ENCODE measurements around the gene MRPS31.
A peak's percentile ranks its signal among the peaks of the same experiment; 100 is the strongest.
"Not testable (repeated sequence)": the region's sequence is repeated elsewhere in the genome, so short reads cannot be mapped to it uniquely, and the experiment has no call there.

MRPS31 gene

GRCh38 chr13:40764587-40765403, 6.2 kb downstream of the MRPS31 start:
- no peak for DNase-seq (ENCODE audit: insufficient read length, low spot score)

DNA sequence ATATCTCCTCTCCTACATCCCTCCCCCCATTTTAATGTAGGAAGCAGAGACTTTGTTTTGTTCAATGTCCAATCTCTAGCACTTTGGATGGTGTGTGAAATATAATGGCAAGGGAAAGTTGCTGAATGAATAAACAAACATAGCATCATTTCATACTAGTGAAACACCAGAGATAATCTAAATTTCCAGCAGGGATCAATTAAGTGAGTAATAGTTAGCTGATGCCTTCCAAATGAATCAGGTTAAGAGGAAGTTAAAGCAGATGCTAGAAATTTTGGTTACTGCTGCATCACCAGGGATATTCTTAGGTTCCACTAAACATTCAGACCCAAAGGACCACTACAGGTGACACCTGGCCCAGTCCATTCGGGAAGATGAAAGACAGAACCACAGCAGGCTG, 8.1 kb downstream of the MRPS31 start:
- no peak for DNase-seq (ENCODE audit: insufficient read length, low spot score)
- no peak for FAIRE-seq

More at GRCh38 chr13:40764587-40765403, 6.2 kb downstream of the MRPS31 start:
- peak; percentile 33 for FAIRE-seq

DNA sequence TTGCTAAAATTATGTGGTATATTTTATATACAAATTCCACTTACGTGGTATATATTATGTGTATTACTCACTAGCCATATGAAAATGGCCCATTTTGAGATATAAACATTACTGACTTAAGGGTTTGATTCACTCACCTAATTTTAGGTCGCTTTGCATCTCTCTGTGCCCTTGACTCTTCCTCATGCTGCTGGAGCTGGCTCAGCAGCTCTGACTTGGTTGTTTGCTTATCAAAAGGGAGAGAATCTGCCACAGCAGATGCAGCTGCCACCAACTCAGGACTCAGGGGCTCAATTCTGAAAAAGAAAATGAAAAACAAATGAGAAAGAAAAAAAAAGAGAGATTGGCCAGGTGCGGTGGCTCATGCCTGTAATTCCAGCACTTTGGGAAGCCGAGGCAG, 12.2 kb downstream of the MRPS31 start:
- FAIRE-seq (peak; percentile 77), DNase-seq (ENCODE audit: insufficient read length, low spot score) (no peak)

DNA sequence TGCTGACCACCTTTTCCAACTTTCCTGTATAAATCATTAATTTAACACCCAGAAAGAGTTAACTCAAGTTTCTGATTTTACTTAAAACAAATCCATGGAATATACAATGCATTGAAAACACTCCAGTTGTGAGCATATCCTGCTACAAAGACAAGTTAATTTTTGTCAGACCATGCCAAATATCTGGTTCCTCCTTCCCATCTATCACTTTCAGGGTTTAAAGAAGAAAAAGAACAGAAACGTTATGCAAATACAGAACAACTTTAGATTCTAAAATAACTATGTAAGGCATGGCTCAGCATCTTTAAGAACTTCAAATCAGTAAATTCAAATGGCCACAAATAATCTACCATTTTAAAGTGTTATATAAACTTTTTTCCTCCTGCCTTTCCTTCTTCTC, 14.9 kb downstream of the MRPS31 start:
- FAIRE-seq = peak; percentile 95
- no peak for DNase-seq (ENCODE audit: insufficient read length, low spot score)

DNA sequence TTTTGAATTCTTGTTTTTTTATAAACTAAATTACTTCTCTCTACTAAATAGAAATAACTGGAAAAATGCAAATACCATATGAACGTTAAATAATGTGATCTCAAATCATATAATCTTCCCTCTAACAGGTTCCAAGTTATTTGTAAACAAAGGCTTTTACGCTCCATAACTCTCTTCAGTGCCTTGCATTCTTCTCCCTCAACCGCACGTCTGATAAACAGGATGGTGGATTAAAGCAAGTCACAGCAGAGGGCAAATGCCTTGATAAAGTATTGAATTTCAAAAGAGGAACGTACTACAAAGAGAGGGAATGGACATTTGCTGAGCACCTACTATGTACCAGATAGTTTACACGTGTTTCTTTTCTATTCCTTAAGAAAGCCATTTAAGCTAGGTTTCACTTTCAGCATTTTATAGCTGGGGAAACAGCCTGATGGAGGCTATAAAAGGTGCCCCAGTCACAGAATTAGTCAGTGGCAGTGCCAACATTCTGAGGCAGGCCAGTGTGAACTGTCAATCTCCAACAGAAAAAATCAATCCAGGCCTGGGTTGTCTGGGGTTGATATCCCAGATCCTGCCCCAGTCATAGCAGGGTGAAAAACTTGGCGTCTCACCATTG, 15.8 kb downstream of the MRPS31 start:
- DNase-seq (ENCODE audit: insufficient read length, low spot score) (no peak), FAIRE-seq (no peak)

DNA sequence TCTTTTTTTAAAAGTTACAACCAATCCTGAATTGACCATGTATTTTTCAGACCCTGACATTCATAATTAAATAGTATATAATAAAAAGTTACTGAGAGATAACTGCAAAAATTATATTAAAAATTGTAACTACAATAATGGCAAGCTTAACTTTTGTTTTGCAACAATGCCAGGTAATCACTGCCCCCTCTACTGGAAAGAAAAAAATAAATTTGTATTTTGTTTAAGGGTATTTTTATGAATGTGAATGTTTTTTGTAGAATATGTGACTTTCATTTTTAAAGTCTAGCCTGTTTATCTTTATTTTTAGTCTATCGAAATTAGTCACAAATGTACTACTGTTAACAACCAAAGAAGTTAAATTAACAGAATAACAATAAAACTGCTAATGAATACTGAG, 21.7 kb downstream of the MRPS31 start:
- FAIRE-seq = peak; percentile 4
- no peak for DNase-seq (ENCODE audit: insufficient read length, low spot score)

- DNase-seq (ENCODE audit: insufficient read length, low spot score); FAIRE-seq: not testable (repeated sequence)
Observed at GRCh38 chr13:40735232-40735548, 35.8 kb downstream of the MRPS31 start.

DNA sequence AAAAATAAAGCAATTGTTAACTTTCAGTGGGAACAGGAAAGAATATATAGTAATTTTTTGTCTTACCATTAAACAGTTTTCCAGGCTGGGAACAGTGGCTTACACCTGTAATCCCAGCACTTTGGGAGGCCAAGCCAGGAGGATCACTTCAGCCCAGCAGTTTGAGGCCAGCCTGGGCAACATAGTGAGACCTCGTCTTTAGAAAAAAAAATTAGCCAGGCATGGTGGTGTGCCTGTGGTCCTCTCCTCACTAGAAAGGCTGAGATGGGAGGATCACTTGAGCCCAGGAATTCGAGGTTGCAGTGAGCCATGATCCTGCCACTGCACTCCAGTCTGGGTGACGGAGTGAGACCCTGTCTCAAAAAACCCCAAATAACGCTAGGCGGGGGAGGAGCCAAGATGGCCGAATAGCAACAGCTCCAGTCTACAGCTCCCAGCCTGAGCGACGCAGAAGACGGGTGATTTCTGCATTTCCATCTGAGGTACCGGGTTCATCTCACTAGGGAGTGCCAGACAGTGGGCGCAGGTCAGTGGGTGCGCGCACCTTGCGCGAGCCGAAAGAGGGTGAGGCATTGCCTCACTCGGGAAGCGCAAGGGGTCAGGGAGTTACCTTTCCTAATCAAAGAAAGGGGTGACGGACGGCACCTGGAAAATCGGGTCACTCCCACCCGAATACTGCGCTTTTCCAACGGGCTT, 36.3 kb downstream of the MRPS31 start:
- not testable (repeated sequence) for DNase-seq (ENCODE audit: insufficient read length, low spot score); FAIRE-seq

DNA sequence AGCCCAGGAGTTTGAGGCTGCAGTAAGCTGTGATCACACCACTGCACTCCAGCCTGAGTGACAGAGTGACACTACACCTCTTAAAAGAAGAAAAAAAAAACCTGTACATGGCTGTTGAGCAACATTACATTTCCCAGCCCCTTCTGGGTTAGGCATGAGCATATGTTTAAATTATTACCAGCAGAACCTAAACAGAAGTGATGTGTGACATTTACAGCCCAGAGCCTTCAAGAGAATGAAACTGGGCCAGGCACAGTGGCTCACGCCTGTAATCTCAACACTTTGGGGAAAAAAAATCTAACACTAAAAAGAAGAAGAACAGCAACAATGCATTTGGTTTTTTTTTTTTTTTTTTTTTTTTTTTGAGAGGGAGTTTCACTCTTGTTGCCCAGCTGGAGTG, 38.3 kb downstream of the MRPS31 start:
- FAIRE-seq (no peak), DNase-seq (ENCODE audit: insufficient read length, low spot score) (no peak)

- no peak for FAIRE-seq
- DNase-seq (ENCODE audit: insufficient read length, low spot score) = no peak
Observed at GRCh38 chr13:40728595-40728994, 42.4 kb downstream of the MRPS31 start.

- not testable (repeated sequence) for FAIRE-seq
Observed at GRCh38 chr13:40714433-40714832, 56.6 kb downstream of the MRPS31 start.

GRCh38 chr13:40706439-40706838, 64.6 kb downstream of the MRPS31 start:
- no peak for DNase-seq (ENCODE audit: insufficient read length, low spot score)
- FAIRE-seq = no peak

More at GRCh38 chr13:40714433-40714832, 56.6 kb downstream of the MRPS31 start:
- DNase-seq (ENCODE audit: insufficient read length, low spot score) = not testable (repeated sequence)

GRCh38 chr13:40697711-40698110, 73.3 kb downstream of the MRPS31 start:
- DNase-seq (ENCODE audit: insufficient read length, low spot score) (no peak), FAIRE-seq (peak; percentile 85)

DNA sequence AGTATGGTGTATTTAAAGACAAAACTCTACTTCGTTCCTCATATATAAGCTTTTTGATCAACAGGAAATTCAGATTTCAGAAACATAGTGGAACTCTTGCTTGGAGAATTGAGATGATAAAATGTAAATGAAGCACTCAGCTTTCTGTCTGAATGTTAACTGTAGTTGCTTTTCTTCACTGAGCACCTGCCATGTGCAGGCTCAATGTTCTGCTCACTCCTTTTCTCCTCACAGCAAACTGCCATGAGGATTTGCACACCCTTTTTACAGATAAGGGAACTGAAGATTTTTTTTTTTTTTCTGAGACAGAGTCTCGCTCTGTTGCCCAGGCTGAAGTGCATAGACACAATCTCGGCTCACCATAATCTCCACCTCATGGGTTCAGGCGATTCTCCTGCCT, 76.6 kb downstream of the MRPS31 start:
- no peak for FAIRE-seq
- DNase-seq (ENCODE audit: insufficient read length, low spot score) = no peak

DNA sequence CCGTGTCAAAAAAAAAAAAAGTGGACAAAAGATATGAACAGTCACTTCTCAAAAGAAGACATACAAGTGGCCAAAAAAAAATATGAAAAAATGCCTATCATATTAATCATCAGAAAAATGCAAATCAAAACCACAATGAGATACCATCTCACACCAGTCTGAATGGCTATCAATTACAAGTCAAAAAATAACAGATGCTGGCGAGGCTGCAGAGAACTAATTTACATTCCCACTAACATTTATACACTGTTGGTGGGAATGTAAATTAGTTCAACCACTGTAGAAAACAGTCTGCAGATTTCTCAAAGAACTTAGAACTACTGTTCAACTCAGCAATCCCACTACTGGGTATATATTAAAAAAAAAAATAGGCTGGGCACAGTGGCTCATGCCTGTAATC, 78.0 kb downstream of the MRPS31 start:
- peak; percentile 14 for FAIRE-seq
- no peak for DNase-seq (ENCODE audit: insufficient read length, low spot score)

- no peak for DNase-seq (ENCODE audit: insufficient read length, low spot score)
- no peak for FAIRE-seq
Observed at GRCh38 chr13:40688781-40689180, 82.2 kb downstream of the MRPS31 start.

DNA sequence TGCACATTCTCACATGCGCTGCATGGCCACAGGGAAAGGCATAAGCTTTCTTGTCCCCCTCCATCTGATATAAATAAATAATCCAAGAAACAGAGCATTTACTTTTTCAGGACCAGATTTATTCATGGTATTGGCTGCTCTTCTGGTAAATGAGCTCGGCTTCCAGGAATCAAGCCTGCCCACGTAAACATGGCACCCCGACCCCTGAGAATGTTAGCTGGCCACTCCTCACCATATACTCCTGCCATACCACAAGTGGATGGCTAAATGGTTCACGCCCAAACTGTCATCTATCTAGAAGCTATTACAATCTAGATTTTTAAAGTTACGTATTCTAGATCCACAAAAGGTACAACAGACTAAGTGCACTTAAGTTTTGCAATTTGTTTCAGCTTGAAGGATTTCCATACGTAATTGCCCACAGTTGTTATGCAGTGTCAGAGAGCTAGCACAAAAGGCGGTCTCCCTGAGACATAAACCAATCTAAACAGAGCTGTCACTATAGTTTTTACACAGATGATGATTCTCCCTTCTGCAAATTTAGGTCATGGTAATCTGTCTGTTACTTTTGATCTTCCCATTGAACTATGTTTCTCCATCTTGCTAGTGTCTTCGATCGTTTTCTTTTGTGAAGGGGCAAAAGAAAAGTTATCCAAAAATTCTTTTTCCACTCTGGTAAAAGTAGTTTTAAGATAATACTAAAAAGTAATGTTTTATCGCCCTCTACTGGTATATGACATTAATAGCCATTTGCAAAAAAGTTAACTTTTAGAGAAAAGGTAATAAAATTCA, 88.3 kb downstream of the MRPS31 start:
- FAIRE-seq = peak; percentile 84
- DNase-seq (ENCODE audit: insufficient read length, low spot score) = no peak

GRCh38 chr13:40681341-40682146, 89.4 kb downstream of the MRPS31 start:
- no peak for FAIRE-seq

DNA sequence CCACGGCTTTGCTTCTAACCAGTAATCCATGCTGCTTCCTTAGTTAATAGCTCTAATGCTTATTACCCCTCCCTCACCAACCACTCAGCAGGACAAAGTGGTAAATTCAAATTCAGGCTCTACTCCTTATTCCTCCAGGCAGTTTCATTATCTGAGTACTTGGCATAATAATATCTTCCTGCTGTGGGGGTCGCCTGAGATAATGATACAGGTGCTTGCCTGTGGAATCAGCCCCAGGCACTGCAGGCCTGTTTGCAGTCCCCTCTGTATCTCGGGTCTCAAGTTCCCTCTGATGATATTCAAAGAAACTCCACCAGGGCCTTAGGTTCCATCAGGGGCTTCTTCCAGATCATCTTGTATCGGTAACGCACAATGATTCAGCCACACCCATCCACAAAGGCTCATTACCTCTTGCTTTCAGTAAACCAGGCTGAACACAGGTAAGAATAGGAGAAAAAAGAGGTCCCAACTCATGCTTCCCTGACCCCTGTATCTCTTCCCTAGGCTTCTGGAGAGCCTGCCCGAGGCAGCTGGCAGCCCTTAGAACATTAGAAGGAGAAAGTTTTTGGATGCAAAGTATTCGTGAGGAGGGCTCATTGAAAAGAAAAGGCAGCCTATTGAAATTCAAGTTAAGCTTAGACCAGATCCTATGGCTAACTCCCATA, 90.2 kb downstream of the MRPS31 start:
- DNase-seq (ENCODE audit: insufficient read length, low spot score) (no peak), FAIRE-seq (no peak)

More at GRCh38 chr13:40681341-40682146, 89.4 kb downstream of the MRPS31 start:
- no peak for DNase-seq (ENCODE audit: insufficient read length, low spot score)
